Lung (tissue), 12 donors: ENCODE measurements around the gene NCBP1. TPM values are rescaled to one million over a fixed set of nuclear protein-coding genes. Genes with fewer than 3 reads are reported as not detected.

Source experiments
- ATAC-seq: fragments of 200-7000 bp; cut with Tn5 transposase; one replicate; pipeline ENCODE4 v1.9.1; 2020; ENCODE audit warnings: moderate number of reproducible peaks; ENCODE audit not compliant: insufficient read depth, low FRiP score
- DNase-seq, 3 donors: peaks; one replicate each; pipeline ENCODE4 v3.0.0-alpha.2; 2013 to 2017
- H3K27ac ChIP-seq, 2 donors: one replicate each; pipeline ENCODE4 v1.5.1; 2013; ENCODE audit warnings: mild to moderate bottlenecking in 2 of 2, moderate library complexity in 2 of 2, control low read depth in 1 of 2, inconsistent platforms in 1 of 2, low read depth in 1 of 2, low read length in 1 of 2
- H3K27me3 ChIP-seq, 3 donors: one replicate each; pipeline ENCODE4 v1.5.1; 2013; ENCODE audit warnings: low read length in 2 of 3; ENCODE audit not compliant: control insufficient read depth in 3 of 3, insufficient read depth in 3 of 3
- H3K36me3 ChIP-seq, 4 donors: one replicate each; pipeline ENCODE4 v1.5.1; 2013; ENCODE audit warnings: low read length in 4 of 4, mild to moderate bottlenecking in 1 of 4, moderate library complexity in 1 of 4; ENCODE audit not compliant: control insufficient read depth in 4 of 4, insufficient read depth in 4 of 4
- H3K4me1 ChIP-seq, 5 donors: one replicate each; pipeline ENCODE4 v1.5.1; 2013; ENCODE audit warnings: low read length in 5 of 5, mild to moderate bottlenecking in 2 of 5, moderate library complexity in 1 of 5; ENCODE audit not compliant: control insufficient read depth in 5 of 5, insufficient read depth in 5 of 5
- H3K4me3 ChIP-seq: one replicate; pipeline ENCODE4 v1.5.1; 2013; ENCODE audit warnings: mild to moderate bottlenecking, control low read depth, moderate library complexity
- H3K9ac ChIP-seq, 2 donors: one replicate each; pipeline ENCODE4 v1.5.1; 2013; ENCODE audit warnings: low read length in 2 of 2, control low read depth in 1 of 2; ENCODE audit not compliant: insufficient read depth in 1 of 2
- H3K9me3 ChIP-seq, 4 donors: one replicate each; pipeline ENCODE4 v1.5.1; 2013; ENCODE audit warnings: low read length in 3 of 4, mild to moderate bottlenecking in 1 of 4, moderate library complexity in 1 of 4; ENCODE audit not compliant: control insufficient read depth in 4 of 4, insufficient read depth in 3 of 4
- WGBS, 2 donors: extraction: QIAGEN DNeasy Blood & Tissue Kit; methylation state at CpG; one replicate each; pipeline ENCODE4 v1.1.7; 2013; 5-methylcytosine and 5-hydroxymethylcytosine counted together
- polyA plus RNA-seq, 2 donors: library from polyadenylated mRNA; stranded (reverse); fragments of 200-250 nt; gene quantifications; one replicate each; pipeline ENCODE4 v1.2.1, GENCODE V29; 2013
- total RNA-seq, 2 donors: library from RNA; depleted of rRNA in 1 of 2; stranded (reverse); fragments of >200 nt in 1 of 2; gene quantifications; one replicate each; pipeline ENCODE4 v1.2.1, GENCODE V29; 2014 to 2021
- TF ChIP-seq, protein P1 (sequence below): IDR thresholded peaks from 2 replicates; pipeline ENCODE4 v1.5.1; 2012; ENCODE audit warnings: mild to moderate bottlenecking; ENCODE audit errors: control extremely low read depth, extremely low read depth
- donor health status: control.
- donor health status: control.
- donor health status: Bipolar disorder and iron deficiency.
- donor health status: healthy.
- donor health status: DM: yes; HTN: yes; CAD: no.

Gene NCBP1
- total and polyA plus RNA-seq, 4 donors: 6.5 to 30.0 (median 18.1) TPM

- no peaks in the 10 kb centered on the region for H3K27me3 ChIP-seq
- TF ChIP-seq, protein P1, sequence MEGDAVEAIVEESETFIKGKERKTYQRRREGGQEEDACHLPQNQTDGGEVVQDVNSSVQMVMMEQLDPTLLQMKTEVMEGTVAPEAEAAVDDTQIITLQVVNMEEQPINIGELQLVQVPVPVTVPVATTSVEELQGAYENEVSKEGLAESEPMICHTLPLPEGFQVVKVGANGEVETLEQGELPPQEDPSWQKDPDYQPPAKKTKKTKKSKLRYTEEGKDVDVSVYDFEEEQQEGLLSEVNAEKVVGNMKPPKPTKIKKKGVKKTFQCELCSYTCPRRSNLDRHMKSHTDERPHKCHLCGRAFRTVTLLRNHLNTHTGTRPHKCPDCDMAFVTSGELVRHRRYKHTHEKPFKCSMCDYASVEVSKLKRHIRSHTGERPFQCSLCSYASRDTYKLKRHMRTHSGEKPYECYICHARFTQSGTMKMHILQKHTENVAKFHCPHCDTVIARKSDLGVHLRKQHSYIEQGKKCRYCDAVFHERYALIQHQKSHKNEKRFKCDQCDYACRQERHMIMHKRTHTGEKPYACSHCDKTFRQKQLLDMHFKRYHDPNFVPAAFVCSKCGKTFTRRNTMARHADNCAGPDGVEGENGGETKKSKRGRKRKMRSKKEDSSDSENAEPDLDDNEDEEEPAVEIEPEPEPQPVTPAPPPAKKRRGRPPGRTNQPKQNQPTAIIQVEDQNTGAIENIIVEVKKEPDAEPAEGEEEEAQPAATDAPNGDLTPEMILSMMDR: peak; percentile 68
- H3K4me3 ChIP-seq: no peak overlapping the region
- H3K27ac ChIP-seq: peak overlapping the region in 1 of 2 donors; percentile 11
- DNase-seq: peak; percentile 76 to 88 (median 79)
- H3K9ac ChIP-seq: no peak overlapping the region
- peaks cover 6 to 23% (median 8%) of the 10 kb centered on the region in 4 donors for H3K36me3 ChIP-seq
- peak; percentile 62 for ATAC-seq
- 25 to 29% methylated on average over 11 of the region's 11 CpGs for WGBS, 2 donors
- H3K4me1 ChIP-seq: peaks cover 0 to 4% (median 0%) of the 10 kb centered on the region in 5 donors
- no peaks in the 10 kb centered on the region for H3K9me3 ChIP-seq
Measured at GRCh38 chr9:97598461-97599288, 34.9 kb upstream of the NCBP1 start.

GRCh38 chr9:97599314-97599846 lies 34.2 kb upstream of the NCBP1 start:
- DNase-seq (no peak), ATAC-seq (no peak)
- TF ChIP-seq, protein P1: no peak
- Histone ChIP-seq H3K27ac (peak overlapping the region in 1 of 2 donors; percentile 11), H3K9me3 (no peaks in the 10 kb centered on the region), H3K4me3 (no peak overlapping the region), H3K9ac (no peak overlapping the region), H3K4me1 (peaks cover 0 to 4% (median 0%) of the 10 kb centered on the region in 5 donors), H3K36me3 (peaks cover 6 to 25% (median 11%) of the 10 kb centered on the region in 4 donors), H3K27me3 (no peaks in the 10 kb centered on the region)
- WGBS, 2 donors: 83 to 84% methylated on average over 7 of the region's 7 CpGs

DNA sequence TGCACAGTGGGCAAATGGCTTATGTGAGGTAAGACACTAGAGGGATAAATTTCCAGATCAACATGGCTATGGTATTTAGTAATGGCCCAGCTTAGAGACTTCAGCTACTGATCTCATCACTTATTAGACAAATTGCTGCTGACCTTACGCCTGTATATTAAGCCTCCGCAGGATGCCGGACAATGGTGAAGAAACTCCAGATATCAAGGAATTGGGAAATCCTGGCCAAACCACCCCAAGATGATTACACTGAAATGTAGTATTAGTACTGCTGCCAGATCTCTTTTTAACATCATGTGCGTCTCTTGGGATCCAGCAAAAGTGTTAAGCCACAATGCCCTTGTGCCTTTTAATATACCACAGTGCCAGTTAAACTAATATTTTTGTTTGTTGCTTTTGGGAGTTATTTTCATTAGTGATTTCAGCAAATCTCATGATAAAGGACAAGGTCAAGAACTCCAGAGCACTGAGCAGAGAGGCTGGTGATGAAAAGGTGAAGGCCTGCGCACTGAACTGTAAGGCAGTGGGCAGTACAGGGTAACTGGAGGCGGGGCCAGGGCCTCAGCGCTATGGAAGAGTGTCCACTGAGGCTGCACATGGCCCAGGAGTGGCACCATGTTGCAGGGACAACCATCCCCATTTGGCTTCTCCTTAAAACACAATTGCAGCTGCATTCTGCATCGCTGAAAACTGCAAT lies 32.9 kb upstream of the NCBP1 start:
- H3K36me3 ChIP-seq: peaks cover 10 to 35% (median 18%) of the 10 kb centered on the region in 4 donors
- TF ChIP-seq, protein P1: no peak
- H3K27me3 ChIP-seq: no peaks in the 10 kb centered on the region
- no peak overlapping the region for H3K9ac ChIP-seq
- peak overlapping the region in 1 of 2 donors; percentile 69 for H3K27ac ChIP-seq
- DNase-seq (no peak), ATAC-seq (no peak)
- no peak overlapping the region for H3K4me3 ChIP-seq
- H3K4me1 ChIP-seq: peaks cover 0 to 4% (median 0%) of the 10 kb centered on the region in 5 donors
- 96 to 99% methylated on average over 8 of the region's 8 CpGs for WGBS, 2 donors
- H3K9me3 ChIP-seq: no peaks in the 10 kb centered on the region
